Fibroblast of villous mesenchyme (primary cell): ENCODE measurements around the gene ZSWIM1. TPM values are rescaled to one million over a fixed set of nuclear protein-coding genes. Genes with fewer than 3 reads are reported as not detected.

Source experiments
- DNase-seq: peaks from one replicate; pipeline ENCODE4 v3.0.0-alpha.2; 2010; ENCODE audit warnings: low read depth
- H3K4me3 ChIP-seq: 2 replicates; pipeline ENCODE4 v1.5.1; 2011; ENCODE audit warnings: low read depth, mild to moderate bottlenecking, low read length
- CTCF ChIP-seq: IDR thresholded peaks from 2 replicates; pipeline ENCODE4 v1.5.1; 2012; ENCODE audit warnings: low read depth, mild to moderate bottlenecking, low read length; ENCODE audit not compliant: insufficient read depth
- total RNA-seq: library from RNA; depleted of rRNA; stranded (reverse); fragments of >200 nt; gene quantifications from 2 replicates; pipeline ENCODE4 v1.2.3, GENCODE V29; 2012

ZSWIM1 gene
- total RNA-seq, 1 donor = 9.1 TPM

GRCh38 chr20:45918182-45918737 lies 37.2 kb downstream of the ZSWIM1 start:
- H3K4me3 ChIP-seq = no peak overlapping the region
- TF ChIP-seq CTCF = no peak
- DNase-seq = peak; percentile 90

GRCh38 chr20:45918779-45919537 lies 37.9 kb downstream of the ZSWIM1 start:
- DNase-seq = peak; percentile 61
- H3K4me3 ChIP-seq = no peak overlapping the region
- TF ChIP-seq CTCF = no peak

- peak; percentile 84 for DNase-seq
- no peak for TF ChIP-seq CTCF
- no peak overlapping the region for H3K4me3 ChIP-seq
Observed at GRCh38 chr20:45919542-45920399, 38.7 kb downstream of the ZSWIM1 start.

- no peak overlapping the region for H3K4me3 ChIP-seq
- TF ChIP-seq CTCF = no peak
- peak; percentile 46 for DNase-seq
Observed at GRCh38 chr20:45920462-45921336, 39.7 kb downstream of the ZSWIM1 start.

GRCh38 chr20:45921337-45922189 lies 40.5 kb downstream of the ZSWIM1 start:
- TF ChIP-seq CTCF = no peak
- no peak overlapping the region for H3K4me3 ChIP-seq
- DNase-seq = no peak
